Measurements from ENCODE around the gene TBC1D21. TPM values are rescaled to one million over a fixed set of nuclear protein-coding genes. Genes with fewer than 3 reads are reported as not detected.

Gene TBC1D21
- polyA plus RNA-seq, 3 donors from 2014 or later = not detected

DNA sequence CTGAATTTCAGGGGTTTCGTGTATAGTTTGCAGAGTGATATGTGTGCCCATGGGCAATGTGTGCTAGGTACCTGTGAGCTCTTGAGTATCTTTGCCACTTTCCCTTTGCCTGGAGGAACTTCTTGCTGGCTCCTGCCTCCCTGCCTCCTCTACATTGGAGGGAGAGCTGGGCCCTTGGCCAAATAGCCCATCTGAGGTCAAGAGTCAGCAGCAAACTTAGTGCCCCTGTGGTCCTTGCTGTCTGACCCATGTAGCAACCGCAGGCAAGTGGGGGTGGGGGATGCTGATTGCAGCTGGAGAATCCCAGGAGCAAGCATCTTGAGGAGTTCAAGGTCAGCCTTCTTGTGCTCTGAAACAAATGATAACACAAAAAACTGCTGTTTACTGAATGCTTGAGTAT, 5.4 kb upstream of the TBC1D21 start:
- Mint-ChIP-seq H3K27ac (no peak overlapping the region), H3K36me3 (no peaks in the 10 kb centered on the region), H3K27me3 (ENCODE audit: low read depth in 3 of 3) (peaks cover 3 to 12% (median 6%) of the 10 kb centered on the region in 3 donors), H3K9me3 (peaks cover 0 to 2% (median 0%) of the 10 kb centered on the region in 6 donors), H3K4me1 (no peaks in the 10 kb centered on the region), H3K4me3 (no peak overlapping the region)
- no peak for DNase-seq

DNA sequence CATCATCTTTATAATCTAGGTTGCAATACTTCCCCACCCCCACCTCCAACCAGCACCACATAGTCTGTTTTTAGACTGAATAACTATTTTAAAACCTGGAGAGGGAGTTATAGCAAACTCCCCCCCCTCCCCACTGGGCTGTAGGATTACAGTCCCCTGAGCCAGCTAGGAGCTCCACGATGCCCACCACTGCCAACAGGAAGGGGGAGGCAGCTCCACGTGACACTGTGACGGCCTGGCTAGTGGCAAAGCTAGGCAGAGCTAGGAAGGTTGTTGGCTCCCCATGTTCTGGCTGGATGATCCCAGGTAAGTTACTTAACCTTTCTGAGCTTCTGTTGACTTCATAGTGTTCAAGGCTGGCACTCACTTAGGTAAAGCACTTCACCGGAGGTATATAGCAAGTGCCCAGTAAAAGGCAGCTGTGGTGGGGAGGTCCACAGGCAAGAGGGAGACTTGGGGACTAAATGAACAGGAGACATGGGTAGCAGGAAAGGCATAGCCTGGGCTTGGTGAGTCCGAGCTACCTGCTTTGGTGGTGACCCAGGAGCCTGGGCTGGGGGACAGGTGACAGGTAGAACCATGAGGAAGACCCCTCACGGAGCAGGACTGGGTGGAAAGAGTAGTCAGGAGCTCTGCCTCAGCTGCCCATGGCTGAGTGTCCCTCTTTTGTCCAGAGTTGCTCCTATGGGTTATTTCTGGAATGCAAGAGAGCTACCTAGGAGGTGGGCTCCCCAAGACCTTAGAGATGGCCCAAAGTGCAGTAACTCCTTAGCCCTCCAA, 4.0 kb upstream of the TBC1D21 start:
- H3K4me3 Mint-ChIP-seq = no peak overlapping the region
- peaks cover 0 to 1% (median 0%) of the 10 kb centered on the region in 6 donors for H3K9me3 Mint-ChIP-seq
- no peak overlapping the region for H3K27ac Mint-ChIP-seq
- no peaks in the 10 kb centered on the region for H3K36me3 Mint-ChIP-seq
- no peak for DNase-seq
- H3K4me1 Mint-ChIP-seq = no peaks in the 10 kb centered on the region
- H3K27me3 Mint-ChIP-seq (ENCODE audit: low read depth in 3 of 3) = peaks cover 3 to 11% (median 4%) of the 10 kb centered on the region in 3 donors

DNA sequence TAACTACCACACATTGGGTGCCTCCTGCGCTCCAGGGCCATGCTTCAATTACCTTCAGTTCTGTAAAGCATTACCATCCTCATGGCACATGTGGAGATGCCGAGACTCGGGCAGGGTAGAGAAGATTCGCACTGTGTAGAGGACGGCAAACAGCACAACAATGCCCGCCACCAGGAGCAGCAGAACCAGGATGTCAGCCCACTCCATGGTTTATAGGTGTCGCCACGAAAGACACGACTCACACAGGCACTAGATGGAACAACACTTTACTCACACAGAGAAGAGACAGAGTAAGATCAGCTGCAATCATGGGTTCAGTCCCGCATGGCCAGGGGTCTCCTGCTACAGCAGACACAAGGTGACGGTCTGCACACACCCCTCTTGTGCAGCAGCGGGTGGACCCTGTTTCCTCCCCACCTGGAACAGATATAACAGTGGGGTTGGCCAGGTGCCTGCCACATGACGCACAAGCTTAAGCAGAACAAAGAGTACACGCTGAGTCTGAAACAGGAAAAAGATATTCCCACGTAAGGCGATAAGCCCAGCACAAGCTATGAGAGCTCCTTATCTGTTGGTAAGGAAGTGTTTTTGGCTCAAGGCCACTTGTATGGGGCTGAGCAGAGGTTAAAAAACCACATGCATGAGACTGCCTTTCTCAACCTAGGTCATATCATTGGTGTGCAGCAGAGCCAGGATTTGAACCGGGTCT, 2.5 kb upstream of the TBC1D21 start:
- no peak overlapping the region for H3K27ac Mint-ChIP-seq
- no peaks in the 10 kb centered on the region for H3K36me3 Mint-ChIP-seq
- H3K27me3 Mint-ChIP-seq (ENCODE audit: low read depth in 3 of 3) = peaks cover 4 to 11% (median 7%) of the 10 kb centered on the region in 3 donors
- H3K9me3 Mint-ChIP-seq = peaks cover 0 to 1% (median 0%) of the 10 kb centered on the region in 6 donors
- DNase-seq = no peak
- H3K4me1 Mint-ChIP-seq = no peaks in the 10 kb centered on the region
- H3K4me3 Mint-ChIP-seq = no peak overlapping the region

DNA sequence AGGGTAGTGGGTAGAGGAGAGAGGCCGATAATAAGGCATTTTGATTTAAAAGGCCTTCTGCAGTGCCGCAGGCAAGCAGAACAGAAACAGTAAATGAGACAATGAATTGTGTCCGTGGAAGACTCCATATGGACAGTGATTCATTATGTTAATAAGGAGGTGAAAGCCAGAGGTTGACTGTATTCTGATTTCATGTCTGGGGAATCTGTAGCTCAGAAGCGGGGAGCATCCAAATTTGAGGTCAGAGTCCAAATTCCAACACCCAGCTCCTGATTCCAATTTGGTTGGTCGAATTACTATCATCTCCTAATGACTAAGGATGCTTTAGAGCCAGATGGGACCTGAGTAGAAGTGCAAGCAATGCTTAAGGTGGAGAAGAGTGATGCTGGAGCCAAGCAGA, 1.0 kb upstream of the TBC1D21 start:
- Mint-ChIP-seq H3K4me3 (no peak overlapping the region), H3K27me3 (ENCODE audit: low read depth in 3 of 3) (peaks cover 4 to 11% (median 10%) of the 10 kb centered on the region in 3 donors), H3K27ac (no peak overlapping the region), H3K9me3 (peaks cover 0 to 1% (median 0%) of the 10 kb centered on the region in 6 donors), H3K4me1 (no peaks in the 10 kb centered on the region), H3K36me3 (no peaks in the 10 kb centered on the region)
- no peak for DNase-seq

DNA sequence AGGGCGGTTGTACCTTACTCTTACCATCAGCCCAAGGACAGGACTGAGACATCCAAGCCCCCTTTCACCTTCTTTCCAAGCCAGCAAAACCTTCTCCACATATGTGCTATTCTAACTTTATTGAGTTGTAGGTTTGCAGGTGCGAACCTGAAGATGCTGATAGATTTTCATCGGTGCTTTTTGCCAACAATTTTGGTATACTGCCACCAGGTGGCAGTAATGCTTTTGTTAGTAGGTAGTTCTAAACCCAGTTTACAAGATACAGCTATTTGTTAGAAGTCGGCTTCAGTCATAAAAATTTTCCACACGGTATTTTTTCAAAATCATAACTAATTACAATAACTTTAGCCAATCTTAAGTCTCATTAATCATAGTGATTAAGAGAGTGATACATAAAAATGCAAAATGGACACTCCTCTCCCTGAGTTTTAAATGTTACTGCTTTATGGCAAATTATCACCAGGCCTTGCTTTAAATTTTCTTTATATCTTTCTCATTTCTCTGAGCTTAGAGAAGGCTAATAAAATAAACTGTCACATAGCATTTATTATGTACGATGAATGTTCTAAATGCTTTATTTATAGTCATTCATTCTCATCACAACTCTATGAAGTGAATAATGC, 636 bp downstream of the TBC1D21 start:
- peaks cover 0 to 1% (median 0%) of the 10 kb centered on the region in 6 donors for H3K9me3 Mint-ChIP-seq
- no peak overlapping the region for H3K27ac Mint-ChIP-seq
- peak; percentile 6 to 35 (median 9) for DNase-seq
- H3K4me1 Mint-ChIP-seq = no peaks in the 10 kb centered on the region
- H3K4me3 Mint-ChIP-seq = no peak overlapping the region
- H3K36me3 Mint-ChIP-seq = no peaks in the 10 kb centered on the region
- H3K27me3 Mint-ChIP-seq (ENCODE audit: low read depth in 3 of 3) = peaks cover 3 to 11% (median 6%) of the 10 kb centered on the region in 3 donors

DNA sequence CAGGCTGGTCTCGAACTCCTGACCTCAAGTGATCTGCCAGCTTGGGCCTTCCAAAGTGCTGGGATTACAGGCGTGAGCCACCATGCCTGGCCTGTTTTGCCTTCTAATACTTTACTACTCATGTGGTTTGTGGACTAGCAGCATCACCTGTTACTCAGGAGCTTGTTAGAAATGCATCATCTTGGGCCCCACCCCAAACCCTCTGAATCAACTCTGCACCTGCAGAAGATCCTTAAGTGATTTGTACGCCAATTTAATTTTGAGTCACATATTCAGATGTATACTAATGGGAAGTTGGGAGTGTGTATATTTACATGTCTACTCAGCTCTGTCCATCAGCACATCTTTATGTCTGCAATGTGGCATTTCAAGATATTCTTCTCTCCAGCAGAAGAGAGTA, 6.1 kb downstream of the TBC1D21 start:
- H3K4me3 Mint-ChIP-seq = no peak overlapping the region
- H3K4me1 Mint-ChIP-seq = no peaks in the 10 kb centered on the region
- H3K27me3 Mint-ChIP-seq (ENCODE audit: low read depth in 3 of 3) = peaks cover 5 to 8% (median 8%) of the 10 kb centered on the region in 3 donors
- H3K27ac Mint-ChIP-seq = no peak overlapping the region
- H3K9me3 Mint-ChIP-seq = no peaks in the 10 kb centered on the region
- H3K36me3 Mint-ChIP-seq = no peaks in the 10 kb centered on the region
- no peak for DNase-seq

DNA sequence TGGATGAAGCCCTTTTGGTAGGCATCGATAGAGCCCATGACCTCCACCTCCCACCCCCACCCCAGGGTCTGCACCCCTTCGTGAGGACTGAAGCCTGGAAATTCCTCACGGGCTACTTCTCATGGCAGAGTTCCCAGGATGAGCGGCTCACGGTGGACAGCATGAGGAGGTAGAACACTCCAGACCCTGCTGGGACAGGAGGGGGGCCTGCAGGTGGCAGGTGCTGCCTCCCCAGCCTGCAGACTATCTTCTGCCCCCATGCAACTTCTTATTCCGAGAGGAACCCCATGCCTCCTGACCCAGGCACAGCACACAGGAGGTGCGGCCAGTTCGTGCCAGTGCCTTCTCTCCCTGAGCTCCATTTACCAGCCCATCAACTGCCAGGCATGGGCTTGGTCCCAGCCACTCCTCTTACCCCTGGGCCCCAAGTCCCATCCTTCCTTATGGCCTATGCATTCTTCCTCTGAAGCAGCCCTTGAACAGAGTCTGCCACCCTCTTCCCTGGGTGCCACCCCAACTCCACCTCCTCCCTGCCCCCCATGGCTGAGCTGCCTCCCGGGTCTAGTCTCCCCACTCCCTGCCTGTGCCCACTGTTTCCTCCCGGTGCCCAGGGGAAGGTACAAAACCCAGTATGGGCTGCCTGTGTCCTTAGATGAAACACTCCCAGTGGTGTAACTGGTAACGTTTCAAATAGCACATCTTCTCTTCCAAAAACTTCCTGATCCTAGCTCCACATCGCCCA, 8.4 kb downstream of the TBC1D21 start:
- Mint-ChIP-seq H3K27ac (no peak overlapping the region), H3K4me1 (no peaks in the 10 kb centered on the region), H3K27me3 (ENCODE audit: low read depth in 3 of 3) (peaks cover 2 to 9% (median 6%) of the 10 kb centered on the region in 3 donors), H3K9me3 (no peaks in the 10 kb centered on the region), H3K36me3 (no peaks in the 10 kb centered on the region), H3K4me3 (no peak overlapping the region)
- no peak for DNase-seq

DNA sequence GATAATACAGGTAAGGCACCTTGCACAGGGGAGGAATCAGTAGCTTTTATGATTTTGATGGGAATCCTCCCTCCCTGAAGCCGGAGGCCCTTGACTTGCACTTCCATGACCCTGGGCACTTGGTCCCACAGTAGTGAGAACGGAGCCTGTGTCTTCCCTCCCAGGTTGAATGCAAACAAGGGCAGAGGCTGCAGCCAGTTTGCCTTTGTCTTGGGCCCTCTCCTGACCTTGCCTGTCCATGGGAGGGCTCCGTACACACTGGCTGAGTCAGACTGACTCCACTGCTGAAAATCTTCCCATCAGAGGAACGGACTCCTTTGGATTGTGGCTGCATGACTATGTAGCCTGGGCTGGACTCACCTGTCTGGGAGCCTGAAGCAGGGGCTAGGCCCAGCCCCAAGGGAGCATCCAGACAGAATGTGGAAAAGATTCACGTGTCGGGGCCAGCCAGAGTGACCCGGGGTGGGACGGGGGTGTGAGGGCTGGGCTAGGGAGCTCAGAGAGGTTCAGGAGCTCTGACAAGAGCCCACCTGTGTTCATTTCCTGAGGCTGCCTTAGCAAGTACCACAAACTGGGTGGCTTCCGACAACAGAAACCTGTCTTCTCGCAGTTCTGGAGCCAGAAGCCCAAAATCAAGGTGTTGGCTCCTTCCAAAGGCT, 9.5 kb downstream of the TBC1D21 start:
- H3K27me3 Mint-ChIP-seq (ENCODE audit: low read depth in 3 of 3) = peaks cover 2 to 9% (median 6%) of the 10 kb centered on the region in 3 donors
- H3K27ac Mint-ChIP-seq = no peak overlapping the region
- H3K9me3 Mint-ChIP-seq = no peaks in the 10 kb centered on the region
- H3K36me3 Mint-ChIP-seq = no peaks in the 10 kb centered on the region
- DNase-seq = no peak
- no peak overlapping the region for H3K4me3 Mint-ChIP-seq
- no peaks in the 10 kb centered on the region for H3K4me1 Mint-ChIP-seq

DNA sequence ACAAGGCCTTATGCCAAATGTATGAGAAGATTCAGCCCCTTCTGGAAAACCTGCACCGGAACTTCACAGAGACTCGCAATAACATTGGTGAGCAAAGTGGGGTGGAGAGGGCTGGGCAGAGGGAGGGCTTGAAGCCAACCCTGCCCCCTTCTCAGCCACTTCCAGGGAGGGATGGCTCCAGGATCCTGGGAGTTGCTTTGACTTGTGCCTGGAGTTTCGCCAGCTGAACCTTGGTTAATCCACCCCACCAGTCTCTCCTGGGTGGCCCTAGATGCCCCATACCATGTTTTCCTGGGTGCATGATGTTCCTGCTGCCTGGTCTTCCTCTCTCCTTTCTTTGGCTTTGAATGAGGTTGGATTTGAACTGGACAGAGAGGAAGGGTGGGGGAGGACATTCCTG, 10.8 kb downstream of the TBC1D21 start:
- no peaks in the 10 kb centered on the region for H3K9me3 Mint-ChIP-seq
- H3K27ac Mint-ChIP-seq = no peak overlapping the region
- DNase-seq = no peak
- H3K27me3 Mint-ChIP-seq (ENCODE audit: low read depth in 3 of 3) = peaks cover 2 to 11% (median 6%) of the 10 kb centered on the region in 3 donors
- H3K36me3 Mint-ChIP-seq = no peaks in the 10 kb centered on the region
- H3K4me1 Mint-ChIP-seq = no peaks in the 10 kb centered on the region
- no peak overlapping the region for H3K4me3 Mint-ChIP-seq

DNA sequence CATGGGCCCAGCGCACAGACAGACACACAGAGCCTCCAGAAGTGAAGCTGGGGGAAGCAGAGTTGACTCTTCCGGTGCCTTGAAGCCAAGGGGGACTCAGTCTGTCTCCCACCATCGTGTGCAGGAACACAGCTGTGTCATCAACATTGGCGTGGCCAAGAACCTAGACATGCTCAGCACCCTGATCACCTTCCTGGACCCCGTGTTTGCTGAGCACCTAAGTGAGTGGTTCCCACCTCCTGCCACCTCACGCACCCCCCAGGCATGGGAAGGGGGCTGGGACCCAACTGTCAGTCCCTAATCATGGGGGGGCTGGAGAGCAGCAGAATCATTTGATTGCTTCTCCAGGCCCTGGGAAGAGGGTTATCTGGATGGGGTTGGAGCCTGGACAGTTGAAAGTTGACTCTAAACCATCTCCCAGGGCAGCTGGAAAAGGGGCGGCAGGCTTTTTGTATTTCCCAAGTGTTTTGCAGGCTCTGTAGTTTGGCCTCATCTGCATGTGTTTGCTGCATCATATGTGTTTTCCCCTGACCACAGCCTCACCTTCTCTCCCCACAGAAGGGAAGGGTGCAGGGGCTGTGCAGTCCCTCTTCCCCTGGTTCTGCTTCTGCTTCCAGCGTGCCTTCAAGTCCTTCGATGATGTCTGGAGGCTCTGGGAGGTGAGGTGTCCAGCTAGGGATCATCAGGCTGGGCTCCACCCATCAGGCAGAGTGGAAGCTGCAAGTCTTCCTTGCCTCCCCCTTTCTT, 12.8 kb downstream of the TBC1D21 start:
- Mint-ChIP-seq H3K4me1 (no peaks in the 10 kb centered on the region), H3K27ac (no peak overlapping the region), H3K27me3 (ENCODE audit: low read depth in 3 of 3) (peaks cover 2 to 17% (median 3%) of the 10 kb centered on the region in 3 donors), H3K4me3 (no peak overlapping the region), H3K9me3 (no peaks in the 10 kb centered on the region), H3K36me3 (no peaks in the 10 kb centered on the region)
- no peak for DNase-seq

DNA sequence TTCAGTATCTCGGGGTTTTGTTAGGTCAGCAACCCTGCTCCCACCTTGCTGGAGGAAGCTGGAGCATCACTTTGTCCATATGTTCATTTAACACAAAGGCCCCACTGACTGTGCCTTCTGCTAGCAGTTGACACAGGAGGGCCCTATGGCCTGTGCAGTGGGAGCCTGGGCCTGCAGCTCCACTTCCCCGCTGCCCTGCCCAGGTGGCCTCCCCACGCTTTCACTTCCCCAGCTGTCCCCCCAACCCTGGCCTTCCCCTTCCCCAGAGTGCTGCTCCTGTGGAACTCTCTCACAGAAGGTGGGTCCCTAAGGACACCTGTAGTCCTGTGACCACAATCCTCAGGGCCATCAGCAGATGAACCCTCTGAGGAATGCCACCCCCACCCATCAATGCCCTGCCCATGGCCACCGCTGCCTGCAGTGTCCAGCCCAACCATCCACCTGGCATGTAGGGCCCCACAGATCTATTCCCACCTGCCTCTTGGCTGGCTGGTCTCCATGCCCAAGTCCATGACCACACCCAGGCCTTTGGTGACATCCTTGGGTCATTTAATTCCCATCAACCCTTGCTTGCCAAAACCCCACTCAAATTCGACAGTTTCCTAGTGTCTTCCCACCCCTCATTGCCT, 13.5 kb downstream of the TBC1D21 start:
- Mint-ChIP-seq H3K36me3 (no peaks in the 10 kb centered on the region), H3K4me3 (no peak overlapping the region), H3K27ac (no peak overlapping the region), H3K4me1 (no peaks in the 10 kb centered on the region), H3K9me3 (no peaks in the 10 kb centered on the region), H3K27me3 (ENCODE audit: low read depth in 3 of 3) (peaks cover 2 to 17% (median 3%) of the 10 kb centered on the region in 3 donors)
- DNase-seq = no peak

DNA sequence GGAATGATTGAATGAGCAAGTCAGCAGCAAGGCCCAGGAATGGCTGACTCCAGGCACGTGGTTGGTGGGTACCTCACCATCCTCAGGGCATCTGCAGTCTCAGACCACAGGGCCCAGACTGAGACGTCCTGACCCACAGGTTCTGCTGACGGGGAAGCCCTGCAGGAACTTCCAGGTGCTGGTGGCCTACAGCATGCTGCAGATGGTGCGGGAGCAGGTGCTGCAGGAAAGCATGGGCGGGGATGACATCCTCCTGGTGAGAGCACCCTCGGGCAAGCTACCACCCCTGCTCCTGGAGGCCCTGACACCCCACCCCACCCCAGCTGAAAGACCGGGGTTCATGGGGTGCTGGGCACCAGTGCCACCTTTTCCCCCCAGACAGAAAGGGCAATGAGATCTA, 14.1 kb downstream of the TBC1D21 start:
- Mint-ChIP-seq H3K36me3 (no peaks in the 10 kb centered on the region), H3K4me3 (no peak overlapping the region), H3K27ac (no peak overlapping the region), H3K4me1 (no peaks in the 10 kb centered on the region), H3K9me3 (no peaks in the 10 kb centered on the region), H3K27me3 (ENCODE audit: low read depth in 3 of 3) (peaks cover 0 to 17% (median 3%) of the 10 kb centered on the region in 3 donors)
- DNase-seq = no peak

Data from immature natural killer cell (primary cell).